K562 (cell line): Measurements from ENCODE around the gene GTSE1. TPM values are rescaled to one million over a fixed set of nuclear protein-coding genes. Genes with fewer than 3 reads are reported as not detected.

ENCODE experiments used
- ATAC-seq: fragments of 200-7000 bp; cut with Tn5 transposase; 3 replicates; pipeline ENCODE4 v1.9.1; 2020; ENCODE audit warnings: moderate library complexity
- BruUV-seq: library from RNA; stranded (reverse); fragments of 400-500 nt; replicated peaks from 2 replicates; lab custom pipeline; 2021; lab: Mats Ljungman, UMichigan
- CTCF ChIA-PET: fragments of 300-600 bp; formaldehyde crosslinking; extraction: SDS; loops from one replicate; lab custom pipeline; 2021; ENCODE audit warnings: low intra/inter-chr PET ratio; lab: Yijun Ruan, JAX
- POLR2A ChIA-PET: fragments of 300-600, 350-650 bp; sonication (Branson Sonifier 250); formaldehyde crosslinking; extraction: SDS; loops from one replicate; lab custom pipeline; 2021; ENCODE audit warnings: antibody characterized with exemption, inconsistent platforms; lab: Yijun Ruan, JAX
- DNase-seq, 4 experiments: peaks; one replicate each; pipeline versions ENCODE4 v3.0.0 to v3.0.0-alpha.2; 2011 to 2018; ENCODE audit warnings: low spot score in 3 of 4, mixed read lengths in 3 of 4; ENCODE audit errors: extremely low read depth in 1 of 4
- FAIRE-seq: peaks from 2 replicates; lab custom pipeline; 2011; peaks lifted over from hg19 to GRCh38; lab: Jason Lieb, UNC
- H2AFZ ChIP-seq: 2 replicates; pipeline ENCODE4 v1.6.0; 2011; ENCODE audit warnings: low read depth, low read length, control low read depth, inconsistent platforms
- H3K27ac ChIP-seq: fragments of 200-600 bp; 3 replicates; pipeline ENCODE4 v1.8.0; 2011; ENCODE audit warnings: low read depth, mild to moderate bottlenecking, control low read depth, inconsistent platforms, low read length, moderate library complexity, mixed read lengths; ENCODE audit errors: extremely low read depth
- H3K27me3 ChIP-seq, 2 experiments: fragments of 300-600 bp in 1 of 2; 2 replicates in 1 of 2; 3 replicates in 1 of 2; pipeline versions ENCODE4 v1.6.0 to v1.8.0; 2011; ENCODE audit warnings: inconsistent platforms in 2 of 2, low read length in 2 of 2, mild to moderate bottlenecking in 1 of 2, mixed read lengths in 1 of 2, moderate library complexity in 1 of 2; ENCODE audit not compliant: control insufficient read depth in 2 of 2, insufficient read depth in 2 of 2
- H3K36me3 ChIP-seq: fragments of 300-600 bp; 3 replicates; pipeline ENCODE4 v1.8.0; 2011; ENCODE audit warnings: mild to moderate bottlenecking, low read length, inconsistent platforms; ENCODE audit not compliant: control insufficient read depth, insufficient read depth
- H3K4me1 ChIP-seq, 2 experiments: fragments of 200-600 bp in 1 of 2; replicated peaks in 1 of 2; 2 replicates in 1 of 2; 3 replicates in 1 of 2; pipeline versions ENCODE4 v1.5.1 to v1.8.0; 2011; ENCODE audit warnings: inconsistent platforms in 2 of 2, low read length in 2 of 2, mild to moderate bottlenecking in 1 of 2, mixed read lengths in 1 of 2, moderate library complexity in 1 of 2; ENCODE audit not compliant: control insufficient read depth in 2 of 2, insufficient read depth in 2 of 2
- H3K4me2 ChIP-seq: 2 replicates; pipeline ENCODE4 v1.6.1; 2011; ENCODE audit warnings: low read length, control low read depth, inconsistent platforms, mixed read lengths; ENCODE audit not compliant: insufficient read depth
- H3K4me3 ChIP-seq: fragments of 200-600 bp; sonication (generic), shearing (Covaris generic); 2 replicates; pipeline ENCODE4 v1.5.1; 2016; ENCODE audit warnings: control low read depth, inconsistent platforms
- H3K79me2 ChIP-seq: fragments of 200-600 bp; 3 replicates; pipeline ENCODE4 v1.8.0; 2011; ENCODE audit warnings: low read length, inconsistent platforms; ENCODE audit not compliant: control insufficient read depth, insufficient read depth
- H3K9ac ChIP-seq, 2 experiments: 2 replicates each; pipeline versions ENCODE4 v1.6.0 to v1.6.1; 2011; ENCODE audit warnings: low read depth in 2 of 2, low read length in 2 of 2, control low read depth in 1 of 2, inconsistent platforms in 1 of 2, mild to moderate bottlenecking in 1 of 2, mixed read lengths in 1 of 2; ENCODE audit not compliant: insufficient read depth in 1 of 2
- H3K9me1 ChIP-seq: one replicate; pipeline ENCODE4 v1.6.0; 2011; ENCODE audit warnings: inconsistent platforms, mild to moderate bottlenecking, low read length, moderate library complexity; ENCODE audit not compliant: control insufficient read depth, insufficient read depth
- H3K9me3 ChIP-seq: replicated peaks from 2 replicates; pipeline ENCODE4 v1.5.1; 2011; ENCODE audit warnings: low read depth, low read length, inconsistent platforms; ENCODE audit not compliant: control insufficient read depth, insufficient read depth
- H4K20me1 ChIP-seq: replicated peaks from 2 replicates; pipeline ENCODE4 v1.6.1; 2011; ENCODE audit warnings: low read length, inconsistent platforms, mixed read lengths; ENCODE audit not compliant: control insufficient read depth, insufficient read depth
- PHB ChIP-seq: fragments of 250-450 bp; sonication (Bioruptor Pico); IDR thresholded peaks from 2 replicates; pipeline ENCODE4 v1.5.0; 2021
- POLR2G ChIP-seq: fragments of 200-400 bp; formaldehyde crosslinking; IDR thresholded peaks from 2 replicates; pipeline ENCODE4 v1.6.1; 2017; ENCODE audit warnings: low read depth, mild to moderate bottlenecking, antibody characterized with exemption, low read length, moderate library complexity
- WGBS: fragments of 100-300 bp; shearing (Covaris generic); methylation state at CpG from one replicate; pipeline ENCODE4 v1.1.6; 2016; ENCODE audit warnings: low coverage, mixed read lengths; ENCODE audit not compliant: insufficient coverage; ENCODE audit errors: missing lambda C conversion rate; 5-methylcytosine and 5-hydroxymethylcytosine counted together
- in situ Hi-C: fragments of 300-500 bp; cut with MboI; formaldehyde crosslinking; loops from 4 replicates; pipeline ENCODE4 v1.15.0; 2018; ENCODE audit warnings: inconsistent platforms, mixed read lengths
- intact Hi-C: fragments of 100-400 bp; cut with micrococcal nuclease; formaldehyde crosslinking; loops from 2 replicates; pipeline ENCODE4 v1.14.2; 2022
- polyA plus RNA-seq, 8 experiments: library from polyadenylated mRNA; depleted of rRNA in 4 of 8; stranded (reverse) in 5 of 8; unstranded in 3 of 8; fragments of >200 nt; fragmentation: Nextera tagmentation in 2 of 8; fragmentation: Illumina TruSeq in 1 of 8; extraction: Ambion mirVana in 2 of 8; extraction: Trizol in 1 of 8; gene quantifications; 2 replicates each; pipeline versions ENCODE4 v1.2.1 to v1.2.3, GENCODE V29; 2011 to 2014; ENCODE audit warnings: inconsistent platforms in 1 of 8, missing spikeins in 1 of 8
- total RNA-seq, 7 experiments: library from RNA; depleted of rRNA in 6 of 7; stranded (reverse); fragments of >200 nt in 6 of 7; fragmentation: Illumina TruSeq in 2 of 7; extraction: Trizol in 2 of 7; gene quantifications; 2 replicates each; pipeline versions ENCODE4 v1.2.1 to v1.2.3, GENCODE V29; 2011 to 2021; ENCODE audit warnings: low replicate concordance in 1 of 7
- TF ChIP-seq, protein P1 (sequence below): fragments of 250-450 bp; sonication (Bioruptor Pico); IDR thresholded peaks from 2 replicates; pipeline ENCODE4 v1.8.0; 2021; ENCODE audit warnings: moderate library complexity, mild to moderate bottlenecking, inconsistent platforms

GTSE1 gene
- total and polyA plus RNA-seq, 9 of the 15 experiments (the other 6 are each of a cell fraction or from before 2014, with no cell fraction given), result 2.5 to 22.5 (median 12.9) TPM

DNA sequence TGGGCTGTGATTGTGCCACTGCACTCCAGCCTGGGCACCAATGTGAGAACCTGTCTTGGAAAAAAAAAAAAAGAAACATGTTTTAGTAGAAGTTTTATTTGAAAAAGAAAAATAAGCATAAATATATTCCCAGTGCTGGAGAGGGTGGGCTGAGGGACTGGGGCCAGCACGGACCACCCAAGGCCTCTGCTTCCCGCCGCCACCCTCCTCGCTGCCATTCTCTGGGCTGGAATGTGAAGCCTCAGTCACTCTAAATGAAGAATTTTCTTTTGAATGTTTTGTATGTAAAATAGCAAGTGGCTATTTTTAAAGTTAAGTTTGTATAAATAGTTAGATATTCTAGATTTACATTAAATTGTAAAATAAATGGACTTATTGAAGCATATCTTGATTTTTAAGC lies 33.8 kb downstream of the GTSE1 start (continued):
- TF ChIP-seq, protein P1, sequence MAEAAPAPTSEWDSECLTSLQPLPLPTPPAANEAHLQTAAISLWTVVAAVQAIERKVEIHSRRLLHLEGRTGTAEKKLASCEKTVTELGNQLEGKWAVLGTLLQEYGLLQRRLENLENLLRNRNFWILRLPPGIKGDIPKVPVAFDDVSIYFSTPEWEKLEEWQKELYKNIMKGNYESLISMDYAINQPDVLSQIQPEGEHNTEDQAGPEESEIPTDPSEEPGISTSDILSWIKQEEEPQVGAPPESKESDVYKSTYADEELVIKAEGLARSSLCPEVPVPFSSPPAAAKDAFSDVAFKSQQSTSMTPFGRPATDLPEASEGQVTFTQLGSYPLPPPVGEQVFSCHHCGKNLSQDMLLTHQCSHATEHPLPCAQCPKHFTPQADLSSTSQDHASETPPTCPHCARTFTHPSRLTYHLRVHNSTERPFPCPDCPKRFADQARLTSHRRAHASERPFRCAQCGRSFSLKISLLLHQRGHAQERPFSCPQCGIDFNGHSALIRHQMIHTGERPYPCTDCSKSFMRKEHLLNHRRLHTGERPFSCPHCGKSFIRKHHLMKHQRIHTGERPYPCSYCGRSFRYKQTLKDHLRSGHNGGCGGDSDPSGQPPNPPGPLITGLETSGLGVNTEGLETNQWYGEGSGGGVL (CRISPR knock-in tag), result no peak

DNA sequence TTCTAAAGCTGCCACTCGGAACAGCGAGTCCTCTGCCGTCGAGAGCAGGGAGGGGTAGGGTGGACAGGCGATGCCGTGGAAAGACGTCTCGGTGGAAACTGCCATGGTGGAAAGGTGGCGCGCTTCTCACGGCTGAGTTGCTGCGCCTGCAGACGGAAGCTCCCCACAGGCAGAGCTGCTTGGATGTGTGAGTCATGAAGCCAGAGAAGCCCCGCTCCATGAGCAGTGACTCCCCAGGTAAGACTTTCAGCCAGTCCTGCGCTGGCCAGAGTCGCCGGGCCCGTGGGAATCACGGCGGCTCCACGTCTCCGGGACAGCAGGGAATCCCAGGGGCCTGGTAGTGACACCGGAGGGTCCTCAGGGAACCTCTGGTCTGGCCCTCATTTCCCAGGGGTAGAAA lies 34.8 kb downstream of the GTSE1 start:
- ChIA-PET POLR2A (no interaction called here), CTCF (no interaction called here)
- Histone ChIP-seq H3K9me3 (no peaks in the 10 kb centered on the region), H3K4me1 (peaks cover 3 to 8% of the 10 kb centered on the region in 2 experiments; a peak in 3 of 5 replicates), H3K9ac (no peak overlapping the region), H3K79me2 (peaks cover 10% of the 10 kb centered on the region), H3K36me3 (peaks cover 56% of the 10 kb centered on the region; the same call in 2 of the 3 replicates), H3K27ac (no peak overlapping the region), H3K4me2 (no peak overlapping the region), H3K4me3 (no peak overlapping the region), H2AFZ (no peak overlapping the region), H3K27me3 (no peaks in the 10 kb centered on the region), H3K9me1 (no peaks in the 10 kb centered on the region), H4K20me1 (no peaks in the 10 kb centered on the region)
- BruUV-seq, result no TSS peak
- FAIRE-seq (no peak), ATAC-seq (no peak), DNase-seq (no peak)
- in situ Hi-C loops, result no loop called here
- intact Hi-C loops, result no loop called here
- peak; percentile 41; the same call in 1 of the 2 replicates for TF ChIP-seq POLR2G
- TF ChIP-seq PHB (CRISPR knock-in tag), result no peak
- 98% methylated on average over 9 of the region's 23 CpGs for WGBS
